GM18868 (cell line): ENCODE results near the gene EPHX1.
"Not testable (repeated sequence)": the region's sequence is repeated elsewhere in the genome, so short reads cannot be mapped to it uniquely, and the experiment has no call there.

ENCODE experiments used
- ATAC-seq: cut with Tn5 transposase; IDR thresholded peaks from one replicate; pipeline ENCODE4 v1.9.1; 2021; ENCODE audit warnings: mild to moderate bottlenecking, moderate library complexity; ENCODE audit not compliant: unreplicated experiment

The EPHX1 gene

DNA sequence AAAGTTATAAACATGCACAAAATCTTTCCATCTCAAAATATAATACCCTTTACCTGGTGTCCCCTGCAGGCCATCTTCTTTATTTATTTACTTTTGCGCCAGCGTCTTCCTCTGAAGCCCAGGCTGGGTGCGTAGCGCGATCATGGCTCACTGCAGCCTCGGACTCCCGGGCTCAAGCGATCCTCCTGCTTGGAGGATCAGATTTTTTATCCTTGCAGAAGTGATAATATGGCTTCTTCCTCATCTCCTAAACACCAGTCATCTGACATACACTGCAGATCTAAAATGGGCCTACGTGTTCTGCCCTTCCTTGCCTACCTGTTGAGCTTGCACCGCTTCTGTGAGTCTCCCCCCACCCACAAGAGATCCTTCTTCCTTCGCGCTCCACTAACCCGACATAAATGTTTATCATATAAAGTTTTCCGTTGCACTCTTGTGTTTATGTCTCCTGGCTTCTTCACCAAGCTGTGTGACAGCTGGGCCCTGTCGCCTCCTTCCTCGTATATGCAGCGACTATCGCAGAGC lies 32.8 kb upstream of the EPHX1 start:
- peak; percentile 15 for ATAC-seq

DNA sequence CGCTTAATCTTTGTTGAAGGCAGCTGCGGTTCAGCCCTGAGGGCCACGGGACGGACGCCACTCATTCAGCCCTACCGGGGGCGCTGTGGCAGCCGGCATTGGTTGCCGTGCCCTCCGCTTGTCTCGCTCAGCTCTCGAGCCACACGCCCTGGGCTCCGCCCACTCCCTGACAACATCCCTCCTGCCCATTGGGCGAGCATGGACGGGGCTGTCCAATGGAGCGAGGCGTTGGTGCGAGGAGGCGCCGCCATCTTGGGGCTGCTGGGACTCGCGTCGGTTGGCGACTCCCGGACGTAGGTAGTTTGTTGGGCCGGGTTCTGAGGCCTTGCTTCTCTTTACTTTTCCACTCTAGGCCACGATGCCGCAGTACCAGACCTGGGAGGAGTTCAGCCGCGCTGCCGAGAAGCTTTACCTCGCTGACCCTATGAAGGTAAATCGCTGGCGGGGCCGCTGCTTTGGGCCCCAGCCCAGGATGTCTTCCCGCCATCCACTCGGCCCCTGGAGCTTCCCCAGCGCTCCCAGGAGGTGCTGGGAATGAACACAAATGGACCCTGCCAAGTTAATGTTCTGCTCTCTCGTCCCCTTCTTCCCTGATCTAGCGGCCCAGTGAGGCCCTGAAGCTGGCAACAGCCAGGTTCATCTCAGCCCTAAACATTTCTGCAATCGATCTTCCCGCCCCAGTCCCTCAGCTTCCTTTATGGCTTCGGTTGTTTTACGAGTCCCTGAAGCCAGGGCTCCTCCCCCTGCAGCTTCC lies 32.2 kb upstream of the EPHX1 start, which contains the start of gene SRP9:
SRP9 (plus strand) TSS at position 244 of the 754 bp plus-strand sequence; CDS start at position 359, 115 bp downstream.
- peak; percentile 99 for ATAC-seq

DNA sequence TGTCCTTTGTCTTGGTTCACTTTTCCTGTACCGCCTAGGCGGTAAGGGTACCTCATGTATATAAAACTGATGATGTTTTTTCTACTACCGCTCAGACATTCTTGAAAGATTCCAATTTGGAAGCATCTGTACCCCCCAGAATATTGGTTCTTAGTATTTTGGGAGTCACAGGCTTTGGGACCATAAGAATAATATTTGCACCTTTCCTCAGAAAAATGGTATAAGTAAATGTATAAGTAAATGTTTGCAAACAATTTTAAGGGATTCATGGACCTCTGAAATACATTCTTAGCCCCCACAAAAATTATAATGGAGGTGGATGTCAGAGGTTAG lies 31.6 kb upstream of the EPHX1 start:
- ATAC-seq = no peak

DNA sequence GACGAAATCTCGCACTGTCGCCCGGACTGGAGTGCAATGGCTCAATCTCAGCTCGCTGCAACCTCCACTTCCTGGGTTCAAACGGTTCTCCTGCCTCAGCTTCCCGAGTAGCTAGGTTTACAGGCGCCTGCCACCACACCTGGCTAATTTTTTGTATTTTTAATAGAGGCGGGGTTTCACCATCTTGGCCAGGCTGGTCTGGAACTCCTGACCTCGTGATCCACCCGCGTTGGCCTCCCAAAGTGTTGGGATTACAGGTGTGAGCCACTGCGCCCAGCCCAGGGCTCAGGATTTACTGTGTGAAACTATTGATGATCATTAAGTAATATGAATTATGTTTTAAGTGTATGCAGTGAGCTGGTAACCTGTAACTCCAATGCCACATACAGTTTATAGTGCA lies 30.8 kb upstream of the EPHX1 start:
- not testable (repeated sequence) for ATAC-seq

- ATAC-seq = no peak
Measured at GRCh38 chr1:225780134-225780533, 29.8 kb upstream of the EPHX1 start.

GRCh38 chr1:225780630-225781029 lies 29.3 kb upstream of the EPHX1 start:
- no peak for ATAC-seq

- not testable (repeated sequence) for ATAC-seq
Measured at GRCh38 chr1:225789142-225789541, 20.8 kb upstream of the EPHX1 start.

- ATAC-seq = no peak
Measured at GRCh38 chr1:225794954-225795353, 15.0 kb upstream of the EPHX1 start.

DNA sequence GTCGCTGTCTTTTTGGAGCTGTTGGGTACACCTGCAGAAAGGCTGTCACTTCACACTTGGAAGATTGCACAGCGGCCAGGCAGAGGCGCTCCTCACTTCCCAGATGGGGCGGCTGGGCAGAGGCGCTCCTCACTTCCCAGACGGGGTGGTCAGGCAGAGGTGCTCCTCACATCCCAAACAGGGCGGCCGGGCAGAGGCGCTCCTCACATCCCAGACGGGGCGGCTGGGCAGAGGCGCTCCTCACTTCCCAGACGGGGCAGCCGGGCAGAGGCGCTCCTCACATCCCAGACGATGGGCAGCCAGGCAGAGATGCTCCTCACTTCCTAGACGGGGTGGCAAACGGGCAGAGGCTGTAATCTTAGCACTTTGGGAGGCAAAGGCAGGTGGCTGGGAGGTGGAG lies 13.8 kb upstream of the EPHX1 start:
- not testable (repeated sequence) for ATAC-seq

DNA sequence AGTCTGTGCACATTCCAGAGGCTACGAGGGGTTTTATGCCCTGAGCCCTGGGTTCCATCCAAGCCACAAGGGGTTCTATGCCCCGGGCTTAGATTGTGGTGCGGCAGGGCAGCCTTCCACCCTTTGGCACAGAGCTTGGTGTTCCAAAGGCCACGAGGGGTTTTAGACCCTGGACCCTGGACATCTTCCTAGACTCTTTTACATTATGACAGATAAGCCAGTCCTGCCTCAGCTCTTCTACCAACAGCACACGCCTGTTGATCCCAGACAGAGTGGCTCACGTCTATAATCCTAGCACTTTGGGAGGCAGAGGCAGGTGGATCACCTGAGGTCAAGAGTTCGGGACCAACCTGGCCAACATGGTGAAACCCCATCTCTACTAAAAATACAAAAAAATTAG lies 8.8 kb upstream of the EPHX1 start:
- not testable (repeated sequence) for ATAC-seq

DNA sequence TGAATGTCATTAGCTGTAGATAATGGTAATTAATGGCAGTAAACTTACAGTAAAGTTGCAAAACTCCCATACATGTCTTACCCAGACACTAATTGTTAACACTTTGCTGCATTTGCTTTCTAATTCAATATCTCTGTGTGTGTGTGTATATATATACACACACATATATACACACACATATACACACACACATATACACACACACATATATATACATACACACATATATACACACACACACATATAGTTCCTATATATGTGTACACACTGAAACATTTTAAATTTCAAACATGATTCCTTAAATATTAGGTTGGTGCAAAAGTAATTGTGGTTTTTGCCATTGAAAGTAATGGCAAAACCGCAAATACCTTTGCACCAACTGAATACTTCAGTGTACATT lies 3.7 kb upstream of the EPHX1 start:
- ATAC-seq = no peak

GRCh38 chr1:225806736-225807135 lies 3.2 kb upstream of the EPHX1 start:
- ATAC-seq = not testable (repeated sequence)

GRCh38 chr1:225808136-225808535 lies 1.8 kb upstream of the EPHX1 start:
- no peak for ATAC-seq

- ATAC-seq = not testable (repeated sequence)
Measured at GRCh38 chr1:225810579-225811538, 935 bp downstream of the EPHX1 start.

DNA sequence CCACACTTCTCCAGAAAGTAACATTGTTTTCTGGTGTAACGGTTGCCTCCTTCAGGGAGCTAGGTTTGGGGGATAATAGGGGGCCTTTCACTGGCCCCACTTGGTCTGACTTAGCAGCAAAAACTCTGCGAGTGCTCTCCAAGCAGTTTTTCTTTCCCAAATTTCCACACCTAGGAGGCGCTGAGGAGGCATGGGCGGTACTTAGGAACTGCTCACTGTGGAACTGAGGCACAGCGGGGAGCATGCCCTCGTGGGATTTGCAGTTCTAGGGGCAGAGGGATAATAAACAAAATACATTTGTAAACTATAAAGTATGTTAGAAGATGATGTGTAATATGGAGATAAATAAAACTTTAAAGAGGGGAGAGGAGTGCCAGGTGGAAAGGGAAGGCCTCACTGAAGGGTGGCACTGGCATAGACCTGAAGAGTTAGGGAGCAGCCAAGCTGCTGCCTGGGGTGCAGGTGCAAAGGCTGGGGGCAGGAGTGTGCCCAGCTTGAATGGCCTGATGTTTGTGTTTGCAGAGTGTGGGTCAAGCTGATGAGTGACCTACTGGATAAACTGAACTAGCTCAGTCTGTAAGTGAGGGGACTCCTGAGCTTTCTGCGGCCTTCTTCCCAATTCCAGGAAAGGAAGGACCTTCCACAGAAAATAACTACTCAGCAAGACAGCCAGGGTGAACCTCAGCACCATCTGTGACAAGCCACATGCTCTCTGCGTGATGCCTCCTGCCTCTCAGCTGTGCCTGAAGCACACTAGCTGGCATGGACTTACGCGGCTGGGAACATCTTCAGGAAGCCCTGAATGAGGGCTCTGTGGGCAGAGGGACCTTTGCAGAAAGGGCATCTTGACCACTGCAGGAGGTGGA lies 1.9 kb downstream of the EPHX1 start:
- no peak for ATAC-seq

DNA sequence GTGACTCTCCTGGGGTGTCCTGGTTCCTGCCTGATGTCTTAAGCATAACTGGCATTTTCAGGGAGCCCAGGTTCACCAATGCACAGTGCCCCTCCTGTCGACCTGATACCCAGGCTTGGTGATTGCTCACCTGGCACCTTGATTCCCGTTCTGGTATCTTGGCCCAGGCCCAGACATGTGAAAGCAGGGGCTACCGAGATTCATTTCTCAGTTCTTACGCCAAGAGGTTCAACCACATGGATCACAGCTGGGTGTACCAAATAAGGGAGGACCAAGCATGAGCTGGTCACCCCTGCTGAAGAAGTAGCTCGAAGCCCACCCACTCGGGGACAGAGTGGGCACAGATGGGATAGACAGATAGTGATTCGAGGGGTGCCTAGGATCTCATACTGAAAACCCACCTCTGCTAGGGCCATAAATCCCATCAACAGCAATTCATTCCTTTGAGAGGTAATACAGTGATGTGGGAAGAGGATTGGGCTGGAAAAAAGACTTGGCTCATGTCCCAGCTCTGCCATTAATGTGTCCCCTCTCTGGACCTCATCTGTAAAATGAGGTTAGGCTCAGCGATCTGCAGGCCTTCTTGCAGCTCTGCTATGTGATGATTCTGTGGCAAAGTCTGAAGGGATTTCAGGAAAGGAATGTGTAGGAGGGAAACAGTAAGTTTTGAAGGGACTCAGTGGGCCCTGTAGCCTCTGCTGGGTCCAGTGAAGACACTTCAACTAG lies 2.7 kb downstream of the EPHX1 start:
- ATAC-seq = no peak

GRCh38 chr1:225813214-225813964 lies 3.5 kb downstream of the EPHX1 start:
- ATAC-seq = no peak

DNA sequence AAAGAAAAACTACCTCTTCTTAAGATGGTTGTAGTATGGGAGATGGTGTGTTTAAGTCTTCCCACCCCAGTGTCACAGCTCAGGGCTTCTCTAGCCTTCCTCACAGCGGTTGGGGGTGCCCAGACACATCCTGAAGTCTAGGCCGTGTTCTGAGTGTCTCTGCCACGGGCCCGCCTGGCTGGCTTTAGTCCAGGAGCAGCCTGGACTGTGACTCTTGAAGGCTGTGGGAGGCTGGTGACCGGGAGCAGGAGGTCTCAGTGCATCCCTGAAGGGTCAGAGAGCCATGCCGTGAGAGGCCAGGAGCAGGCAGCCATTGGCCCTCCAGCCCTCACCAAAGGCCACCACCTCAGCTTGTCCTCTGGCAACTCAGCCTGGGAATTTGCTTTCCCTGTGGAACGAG lies 4.5 kb downstream of the EPHX1 start:
- ATAC-seq = no peak

GRCh38 chr1:225815090-225815489 lies 5.2 kb downstream of the EPHX1 start:
- not testable (repeated sequence) for ATAC-seq
